ENCODE results near the gene NUP85.

Gene NUP85

DNA sequence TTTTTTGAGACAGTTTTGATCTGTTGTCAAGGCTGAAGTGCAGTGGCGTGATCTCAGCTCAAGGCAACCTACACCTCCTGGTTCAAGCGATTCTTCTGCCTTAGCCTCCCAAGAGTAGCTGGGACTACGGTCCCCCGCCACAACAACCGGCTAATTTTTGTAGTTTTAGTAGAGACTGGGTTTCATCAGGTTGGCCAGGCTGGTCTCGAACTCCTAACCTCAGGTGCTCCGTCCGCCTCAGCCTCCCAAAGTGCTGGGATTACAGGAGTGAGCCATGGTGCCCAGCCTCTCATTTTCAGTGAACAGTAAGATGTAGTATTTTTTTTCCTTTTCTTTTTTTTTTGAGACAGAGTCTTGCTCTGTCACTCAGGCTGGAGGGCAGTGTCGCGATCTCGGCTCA, 30.5 kb upstream of the NUP85 start:
- H3K79me1 ChIP-seq (ENCODE audit: low read depth, low read length): peaks cover 3% of the 10 kb centered on the region
- no peaks in the 10 kb centered on the region for H3K4me1 ChIP-seq (ENCODE audit: control insufficient read depth in 2 of 2, insufficient read depth in 1 of 2, low read depth in 1 of 2, low read length in 2 of 2)
- H3K4me3 ChIP-seq (ENCODE audit: low read length in 2 of 2): no peak overlapping the region
- no peak overlapping the region for H3K4ac ChIP-seq (ENCODE audit: low read length)
- WGBS, 2 donors (ENCODE audit: extremely low coverage in 2 of 2, insufficient read length in 2 of 2, insufficient replicate concordance in 1 of 2): no CpG with 5 or more reads among the region's 11 CpGs
- H3K14ac ChIP-seq (ENCODE audit: low read length): no peak overlapping the region
- no peak overlapping the region for H3K18ac ChIP-seq (ENCODE audit: low read length)
- H4K8ac ChIP-seq (ENCODE audit: low read depth, low read length): no peak overlapping the region
- H4K91ac ChIP-seq (ENCODE audit: low read depth, low read length, poor library complexity): no peak overlapping the region
- H3K23ac ChIP-seq (ENCODE audit: low read depth, low read length, poor library complexity): no peak overlapping the region
- no peak for DNase-seq (ENCODE audit: low spot score)
- no peak overlapping the region for H2BK12ac ChIP-seq (ENCODE audit: low read length)
- H2BK15ac ChIP-seq (ENCODE audit: low read length): no peak overlapping the region
- H3K9ac ChIP-seq (ENCODE audit: low read depth, low read length, poor library complexity): no peak overlapping the region
- no peak overlapping the region for H3K4me2 ChIP-seq (ENCODE audit: insufficient read depth, low read length, poor library complexity, severe bottlenecking)
- H2AFZ ChIP-seq (ENCODE audit: low read length): no peak overlapping the region
- no peaks in the 10 kb centered on the region for H3K27me3 ChIP-seq (ENCODE audit: control insufficient read depth in 3 of 3, insufficient read depth in 3 of 3, low read depth in 1 of 3, low read length in 3 of 3)
- no peak overlapping the region for H2BK5ac ChIP-seq (ENCODE audit: low read length)
- H3K27ac ChIP-seq (replicated peaks; ENCODE audit: low read length): no peak overlapping the region
- H3K9me3 ChIP-seq (replicated peaks in 1 of 2; ENCODE audit: control insufficient read depth in 2 of 2, insufficient read depth in 1 of 2, low read depth in 1 of 2, low read length in 2 of 2): no peaks in the 10 kb centered on the region
- peaks cover 44 to 99% of the 10 kb centered on the region in 2 donors for H3K36me3 ChIP-seq (replicated peaks in 1 of 2; ENCODE audit: control insufficient read depth in 2 of 2, insufficient read depth in 2 of 2, low read length in 2 of 2)
- no peak overlapping the region for H2BK120ac ChIP-seq (ENCODE audit: low read depth, low read length)
- no peak overlapping the region for H2AK5ac ChIP-seq (ENCODE audit: low read depth, low read length)

DNA sequence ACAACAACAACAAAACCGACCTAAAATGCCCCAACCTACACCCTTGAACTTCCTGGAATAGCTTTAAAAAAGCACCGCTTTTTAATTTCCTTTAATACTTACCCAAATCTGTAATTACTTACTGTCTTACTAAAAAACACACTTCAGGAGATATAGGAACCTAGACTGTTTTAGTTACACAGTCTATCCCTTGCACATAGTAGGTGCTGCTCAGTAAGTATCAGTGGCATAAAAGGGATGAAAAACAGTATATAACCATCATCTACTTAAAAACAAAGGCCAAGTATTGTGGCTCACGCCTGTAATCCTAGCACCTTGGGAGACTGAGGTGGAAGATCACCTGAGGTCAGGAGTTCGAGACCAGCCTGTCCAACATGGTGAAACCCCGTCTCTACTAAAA, 28.9 kb upstream of the NUP85 start:
- no peak overlapping the region for H2AFZ ChIP-seq (ENCODE audit: low read length)
- no peak for DNase-seq (ENCODE audit: low spot score)
- peaks cover 0 to 8% of the 10 kb centered on the region in 2 donors for H3K4me1 ChIP-seq (ENCODE audit: control insufficient read depth in 2 of 2, insufficient read depth in 1 of 2, low read depth in 1 of 2, low read length in 2 of 2)
- no peak overlapping the region for H3K18ac ChIP-seq (ENCODE audit: low read length)
- no peak overlapping the region for H3K4me2 ChIP-seq (ENCODE audit: insufficient read depth, low read length, poor library complexity, severe bottlenecking)
- no peak overlapping the region for H3K4me3 ChIP-seq (ENCODE audit: low read length in 2 of 2)
- no peak overlapping the region for H2BK12ac ChIP-seq (ENCODE audit: low read length)
- H2AK5ac ChIP-seq (ENCODE audit: low read depth, low read length): no peak overlapping the region
- no peak overlapping the region for H3K14ac ChIP-seq (ENCODE audit: low read length)
- H2BK5ac ChIP-seq (ENCODE audit: low read length): no peak overlapping the region
- H2BK120ac ChIP-seq (ENCODE audit: low read depth, low read length): no peak overlapping the region
- H3K9me3 ChIP-seq (replicated peaks in 1 of 2; ENCODE audit: control insufficient read depth in 2 of 2, insufficient read depth in 1 of 2, low read depth in 1 of 2, low read length in 2 of 2): no peaks in the 10 kb centered on the region
- 100% methylated on average over 1 of the region's 5 CpGs; no CpG with 5 or more reads in 1 of the 2 donors for WGBS, 2 donors (ENCODE audit: extremely low coverage in 2 of 2, insufficient read length in 2 of 2, insufficient replicate concordance in 1 of 2)
- peaks cover 45 to 95% of the 10 kb centered on the region in 2 donors for H3K36me3 ChIP-seq (replicated peaks in 1 of 2; ENCODE audit: control insufficient read depth in 2 of 2, insufficient read depth in 2 of 2, low read length in 2 of 2)
- no peak overlapping the region for H3K23ac ChIP-seq (ENCODE audit: low read depth, low read length, poor library complexity)
- H3K79me1 ChIP-seq (ENCODE audit: low read depth, low read length): peaks cover 3% of the 10 kb centered on the region
- H4K91ac ChIP-seq (ENCODE audit: low read depth, low read length, poor library complexity): no peak overlapping the region
- H3K27ac ChIP-seq (replicated peaks; ENCODE audit: low read length): no peak overlapping the region
- H2BK15ac ChIP-seq (ENCODE audit: low read length): no peak overlapping the region
- no peak overlapping the region for H4K8ac ChIP-seq (ENCODE audit: low read depth, low read length)
- no peak overlapping the region for H3K9ac ChIP-seq (ENCODE audit: low read depth, low read length, poor library complexity)
- no peaks in the 10 kb centered on the region for H3K27me3 ChIP-seq (ENCODE audit: control insufficient read depth in 3 of 3, insufficient read depth in 3 of 3, low read depth in 1 of 3, low read length in 3 of 3)
- H3K4ac ChIP-seq (ENCODE audit: low read length): no peak overlapping the region

DNA sequence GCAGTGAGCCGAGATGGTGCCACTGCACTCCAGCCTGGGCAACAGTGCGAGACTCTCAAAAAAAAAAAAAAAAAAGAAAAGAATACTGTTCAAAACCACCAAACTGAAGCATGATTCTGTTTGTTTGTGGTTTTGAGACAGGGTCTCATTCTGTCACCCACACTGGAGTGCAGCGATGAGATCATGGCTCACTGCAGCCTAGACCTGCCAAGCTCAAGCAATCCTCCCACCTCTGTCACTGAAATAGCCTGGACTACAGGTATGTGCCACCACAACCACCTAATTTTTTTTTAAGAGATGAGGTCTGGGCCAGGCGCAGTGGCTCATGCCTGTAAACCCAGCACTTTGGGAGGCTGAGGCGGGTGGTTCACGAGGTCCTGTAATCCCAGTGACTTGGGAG, 27.0 kb upstream of the NUP85 start:
- Histone ChIP-seq H3K4me1 (ENCODE audit: control insufficient read depth in 2 of 2, insufficient read depth in 1 of 2, low read depth in 1 of 2, low read length in 2 of 2) (peaks cover 3 to 10% of the 10 kb centered on the region in 2 donors), H3K14ac (ENCODE audit: low read length) (no peak overlapping the region), H3K36me3 (replicated peaks in 1 of 2; ENCODE audit: control insufficient read depth in 2 of 2, insufficient read depth in 2 of 2, low read length in 2 of 2) (peaks cover 38 to 77% of the 10 kb centered on the region in 2 donors), H4K8ac (ENCODE audit: low read depth, low read length) (no peak overlapping the region), H2BK15ac (ENCODE audit: low read length) (no peak overlapping the region), H3K4ac (ENCODE audit: low read length) (no peak overlapping the region), H2AFZ (ENCODE audit: low read length) (no peak overlapping the region), H3K79me1 (ENCODE audit: low read depth, low read length) (peaks cover 5% of the 10 kb centered on the region), H2BK12ac (ENCODE audit: low read length) (no peak overlapping the region), H2BK5ac (ENCODE audit: low read length) (no peak overlapping the region), H3K18ac (ENCODE audit: low read length) (no peak overlapping the region), H3K27me3 (ENCODE audit: control insufficient read depth in 3 of 3, insufficient read depth in 3 of 3, low read depth in 1 of 3, low read length in 3 of 3) (no peaks in the 10 kb centered on the region), H3K4me2 (ENCODE audit: insufficient read depth, low read length, poor library complexity, severe bottlenecking) (no peak overlapping the region), H3K27ac (replicated peaks; ENCODE audit: low read length) (no peak overlapping the region), H3K4me3 (ENCODE audit: low read length in 2 of 2) (no peak overlapping the region), H3K9me3 (replicated peaks in 1 of 2; ENCODE audit: control insufficient read depth in 2 of 2, insufficient read depth in 1 of 2, low read depth in 1 of 2, low read length in 2 of 2) (no peaks in the 10 kb centered on the region), H2BK120ac (ENCODE audit: low read depth, low read length) (no peak overlapping the region), H3K9ac (ENCODE audit: low read depth, low read length, poor library complexity) (no peak overlapping the region), H4K91ac (ENCODE audit: low read depth, low read length, poor library complexity) (no peak overlapping the region), H3K23ac (ENCODE audit: low read depth, low read length, poor library complexity) (no peak overlapping the region), H2AK5ac (ENCODE audit: low read depth, low read length) (no peak overlapping the region)
- WGBS, 2 donors (ENCODE audit: extremely low coverage in 2 of 2, insufficient read length in 2 of 2, insufficient replicate concordance in 1 of 2): no CpG with 5 or more reads among the region's 6 CpGs
- no peak for DNase-seq (ENCODE audit: low spot score)

DNA sequence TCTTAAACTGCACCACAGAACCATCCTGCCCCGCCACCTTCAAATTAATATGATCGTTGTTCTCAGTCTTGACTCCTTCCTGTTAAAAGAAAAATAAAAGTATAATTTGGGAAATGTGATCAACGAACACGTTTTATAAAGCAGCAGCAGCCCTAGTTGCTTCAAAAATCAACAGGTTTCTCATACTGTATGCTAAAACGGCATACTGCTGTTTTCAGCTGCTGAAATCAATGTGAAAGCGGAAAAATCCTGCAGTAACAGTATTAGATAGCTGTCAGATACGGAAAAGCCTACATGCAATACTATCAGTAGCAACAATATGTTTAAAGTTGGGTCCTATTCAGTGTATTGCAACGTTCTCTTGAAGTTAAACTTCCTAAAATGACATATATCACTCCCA, 24.4 kb upstream of the NUP85 start:
- no CpG with 5 or more reads among the region's 8 CpGs for WGBS, 2 donors (ENCODE audit: extremely low coverage in 2 of 2, insufficient read length in 2 of 2, insufficient replicate concordance in 1 of 2)

More for the DNA sequence above, 24.4 kb upstream of the NUP85 start:
- H3K27me3 ChIP-seq (ENCODE audit: control insufficient read depth in 3 of 3, insufficient read depth in 3 of 3, low read depth in 1 of 3, low read length in 3 of 3): no peaks in the 10 kb centered on the region
- H2BK120ac ChIP-seq (ENCODE audit: low read depth, low read length): no peak overlapping the region
- H3K18ac ChIP-seq (ENCODE audit: low read length): no peak overlapping the region
- no peak overlapping the region for H2AK5ac ChIP-seq (ENCODE audit: low read depth, low read length)
- H2BK15ac ChIP-seq (ENCODE audit: low read length): no peak overlapping the region
- no peak for DNase-seq (ENCODE audit: low spot score)
- H3K23ac ChIP-seq (ENCODE audit: low read depth, low read length, poor library complexity): no peak overlapping the region
- H4K8ac ChIP-seq (ENCODE audit: low read depth, low read length): no peak overlapping the region
- H3K4me2 ChIP-seq (ENCODE audit: insufficient read depth, low read length, poor library complexity, severe bottlenecking): peak overlapping the region; percentile 62
- peaks cover 3 to 10% of the 10 kb centered on the region in 2 donors for H3K4me1 ChIP-seq (ENCODE audit: control insufficient read depth in 2 of 2, insufficient read depth in 1 of 2, low read depth in 1 of 2, low read length in 2 of 2)
- H2BK12ac ChIP-seq (ENCODE audit: low read length): no peak overlapping the region
- H3K14ac ChIP-seq (ENCODE audit: low read length): no peak overlapping the region
- no peak overlapping the region for H2AFZ ChIP-seq (ENCODE audit: low read length)
- no peak overlapping the region for H4K91ac ChIP-seq (ENCODE audit: low read depth, low read length, poor library complexity)
- peaks cover 22 to 51% of the 10 kb centered on the region in 2 donors for H3K36me3 ChIP-seq (replicated peaks in 1 of 2; ENCODE audit: control insufficient read depth in 2 of 2, insufficient read depth in 2 of 2, low read length in 2 of 2)
- H3K4me3 ChIP-seq (ENCODE audit: low read length in 2 of 2): peak overlapping the region; percentile 52 to 98
- peaks cover 0 to 3% of the 10 kb centered on the region in 2 donors for H3K9me3 ChIP-seq (replicated peaks in 1 of 2; ENCODE audit: control insufficient read depth in 2 of 2, insufficient read depth in 1 of 2, low read depth in 1 of 2, low read length in 2 of 2)
- no peak overlapping the region for H3K9ac ChIP-seq (ENCODE audit: low read depth, low read length, poor library complexity)
- H3K27ac ChIP-seq (replicated peaks; ENCODE audit: low read length): no peak overlapping the region
- no peak overlapping the region for H2BK5ac ChIP-seq (ENCODE audit: low read length)
- peaks cover 3% of the 10 kb centered on the region for H3K79me1 ChIP-seq (ENCODE audit: low read depth, low read length)
- H3K4ac ChIP-seq (ENCODE audit: low read length): no peak overlapping the region

Measured in neuronal stem cell (in vitro differentiated cells).